ENCODE results near the gene NUDT4. TPM values are rescaled to one million over a fixed set of nuclear protein-coding genes. Genes with fewer than 3 reads are reported as not detected.

The NUDT4 gene
- total RNA-seq, 1 donor from 2014 or later: 52.2 TPM

DNA sequence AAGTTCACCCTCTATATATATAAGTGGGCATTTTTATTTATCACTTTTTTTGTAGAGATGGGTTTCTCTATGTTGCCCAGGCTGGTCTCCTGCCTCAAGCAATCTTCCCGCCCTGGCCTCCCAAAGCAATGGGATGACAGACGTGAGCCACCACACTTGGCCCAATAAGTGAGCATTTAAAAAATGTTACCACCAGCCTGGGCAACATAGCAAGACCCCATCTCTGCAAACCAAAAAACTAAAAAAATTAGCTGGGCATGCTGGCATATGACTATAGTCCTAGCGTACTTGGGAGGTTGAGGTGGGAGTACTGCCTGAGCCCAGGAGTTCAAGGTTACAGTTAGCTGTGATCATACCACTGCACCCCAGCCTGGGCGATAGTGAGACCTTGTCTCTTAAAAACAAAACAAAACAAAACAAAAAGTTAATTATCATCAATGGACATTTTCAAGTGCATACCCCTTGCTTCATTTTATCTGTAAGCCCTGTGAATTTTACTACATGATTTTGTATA, 40.3 kb downstream of the NUDT4 start:
- Histone ChIP-seq H3K4me3 (no peak overlapping the region), H3K27ac (no peak overlapping the region), H3K4me1 (peaks cover 31% of the 10 kb centered on the region), H3K36me3 (no peaks in the 10 kb centered on the region), H3K9me3 (no peaks in the 10 kb centered on the region), H3K27me3 (no peaks in the 10 kb centered on the region)
- DNase-seq (no peak), ATAC-seq (no peak)
- TF ChIP-seq, protein P1, sequence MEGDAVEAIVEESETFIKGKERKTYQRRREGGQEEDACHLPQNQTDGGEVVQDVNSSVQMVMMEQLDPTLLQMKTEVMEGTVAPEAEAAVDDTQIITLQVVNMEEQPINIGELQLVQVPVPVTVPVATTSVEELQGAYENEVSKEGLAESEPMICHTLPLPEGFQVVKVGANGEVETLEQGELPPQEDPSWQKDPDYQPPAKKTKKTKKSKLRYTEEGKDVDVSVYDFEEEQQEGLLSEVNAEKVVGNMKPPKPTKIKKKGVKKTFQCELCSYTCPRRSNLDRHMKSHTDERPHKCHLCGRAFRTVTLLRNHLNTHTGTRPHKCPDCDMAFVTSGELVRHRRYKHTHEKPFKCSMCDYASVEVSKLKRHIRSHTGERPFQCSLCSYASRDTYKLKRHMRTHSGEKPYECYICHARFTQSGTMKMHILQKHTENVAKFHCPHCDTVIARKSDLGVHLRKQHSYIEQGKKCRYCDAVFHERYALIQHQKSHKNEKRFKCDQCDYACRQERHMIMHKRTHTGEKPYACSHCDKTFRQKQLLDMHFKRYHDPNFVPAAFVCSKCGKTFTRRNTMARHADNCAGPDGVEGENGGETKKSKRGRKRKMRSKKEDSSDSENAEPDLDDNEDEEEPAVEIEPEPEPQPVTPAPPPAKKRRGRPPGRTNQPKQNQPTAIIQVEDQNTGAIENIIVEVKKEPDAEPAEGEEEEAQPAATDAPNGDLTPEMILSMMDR (IDR thresholded peaks at IDR 0.05): no peak
- intact Hi-C loops (cut with DNase I): no loop called here

DNA sequence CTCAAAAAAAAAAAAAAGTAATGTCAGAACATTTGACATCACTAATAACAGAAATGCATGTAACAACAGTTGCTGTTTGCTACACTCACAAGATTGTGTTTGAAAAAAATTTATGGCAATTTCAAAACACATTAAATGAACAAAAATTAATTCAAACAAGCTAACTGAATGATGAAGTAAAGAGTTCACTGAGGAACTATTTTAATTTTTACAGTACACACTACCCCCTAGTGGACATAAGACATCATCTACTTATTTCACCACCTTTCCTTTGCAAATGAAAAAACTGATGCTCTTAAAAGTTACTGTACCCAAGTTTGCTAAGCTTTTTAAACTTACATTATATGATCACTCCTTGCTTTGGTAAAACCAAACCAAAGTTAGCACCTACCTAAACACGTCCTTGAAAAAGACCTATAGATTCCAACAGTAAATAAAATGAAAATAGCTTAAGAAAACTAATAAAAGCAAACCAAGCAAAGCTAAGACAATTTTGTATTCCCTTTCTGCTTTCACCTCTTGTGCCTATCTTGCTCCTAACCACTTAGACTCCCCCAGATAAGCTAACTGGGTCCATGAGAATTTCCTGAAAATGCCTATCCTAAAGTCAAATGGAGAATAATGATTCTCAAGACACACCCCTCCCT, 41.8 kb downstream of the NUDT4 start:
- TF ChIP-seq, protein P1 (IDR thresholded peaks at IDR 0.05): peak; percentile 68
- Histone ChIP-seq H3K4me3 (no peak overlapping the region), H3K36me3 (no peaks in the 10 kb centered on the region), H3K4me1 (peaks cover 38% of the 10 kb centered on the region), H3K27ac (no peak overlapping the region), H3K27me3 (no peaks in the 10 kb centered on the region), H3K9me3 (no peaks in the 10 kb centered on the region)
- intact Hi-C loops (cut with DNase I): no loop called here
- DNase-seq (no peak), ATAC-seq (peak; percentile 74)

DNA sequence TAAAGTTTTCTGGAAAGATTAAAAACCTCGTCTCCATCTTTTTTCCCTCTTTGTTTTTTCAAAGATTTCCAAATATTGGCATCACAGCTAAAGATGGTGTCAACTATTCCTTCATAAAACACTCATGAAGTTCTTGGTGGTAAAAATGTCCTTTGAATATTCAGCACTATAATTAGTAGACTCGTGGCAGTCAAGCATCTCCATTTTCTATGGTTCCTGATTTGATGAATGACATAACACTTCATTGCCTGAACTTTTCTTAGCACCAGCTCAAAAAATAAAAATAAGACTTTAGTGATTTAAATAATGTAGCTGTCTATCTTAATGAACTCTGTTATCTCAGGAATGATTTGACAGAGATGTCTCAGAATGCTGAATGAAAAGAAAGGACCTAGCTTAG, 44.3 kb downstream of the NUDT4 start:
- Histone ChIP-seq H3K4me1 (peaks cover 46% of the 10 kb centered on the region), H3K27ac (no peak overlapping the region), H3K4me3 (no peak overlapping the region), H3K36me3 (no peaks in the 10 kb centered on the region), H3K9me3 (no peaks in the 10 kb centered on the region), H3K27me3 (no peaks in the 10 kb centered on the region)
- intact Hi-C loops (cut with DNase I): no loop called here
- TF ChIP-seq, protein P1 (IDR thresholded peaks at IDR 0.05): no peak
- no peak for ATAC-seq
- DNase-seq: no peak

DNA sequence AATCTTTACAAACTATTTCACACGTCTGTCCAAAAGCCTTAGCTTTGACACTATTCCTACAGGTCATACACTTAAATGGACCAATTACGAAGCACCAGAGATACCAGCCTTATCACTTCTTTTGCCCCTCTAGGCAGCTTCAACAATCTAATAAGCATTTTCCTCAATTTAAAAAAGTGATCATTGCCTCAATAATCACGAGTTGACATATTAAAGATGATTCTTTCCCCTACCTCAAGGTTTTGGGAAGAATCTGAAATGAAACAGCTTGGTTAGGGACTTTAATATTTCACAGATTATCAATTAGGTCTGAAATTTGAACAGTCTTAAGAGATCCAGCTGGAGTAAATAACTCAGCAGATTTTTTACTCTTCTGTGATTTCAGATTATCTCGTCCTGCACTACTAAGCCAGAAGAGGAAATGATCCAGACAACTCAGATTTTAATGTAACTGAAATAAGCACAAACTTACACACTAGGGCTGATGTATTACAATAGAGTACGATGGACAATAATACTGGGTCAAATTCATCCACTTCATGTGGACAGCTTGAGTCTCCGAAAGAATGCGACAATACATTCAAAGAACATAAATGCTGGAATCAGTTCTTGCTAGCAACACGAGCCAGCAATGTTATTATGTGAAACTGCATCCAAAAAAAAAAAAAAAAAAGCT, 48.1 kb downstream of the NUDT4 start:
- Histone ChIP-seq H3K9me3 (no peaks in the 10 kb centered on the region), H3K36me3 (no peaks in the 10 kb centered on the region), H3K4me3 (no peak overlapping the region), H3K27ac (peak overlapping the region; percentile 3), H3K27me3 (no peaks in the 10 kb centered on the region), H3K4me1 (peaks cover 71% of the 10 kb centered on the region)
- no peak for DNase-seq
- intact Hi-C loops (cut with DNase I): no loop called here
- ATAC-seq: no peak
- TF ChIP-seq, protein P1 (IDR thresholded peaks at IDR 0.05): no peak

DNA sequence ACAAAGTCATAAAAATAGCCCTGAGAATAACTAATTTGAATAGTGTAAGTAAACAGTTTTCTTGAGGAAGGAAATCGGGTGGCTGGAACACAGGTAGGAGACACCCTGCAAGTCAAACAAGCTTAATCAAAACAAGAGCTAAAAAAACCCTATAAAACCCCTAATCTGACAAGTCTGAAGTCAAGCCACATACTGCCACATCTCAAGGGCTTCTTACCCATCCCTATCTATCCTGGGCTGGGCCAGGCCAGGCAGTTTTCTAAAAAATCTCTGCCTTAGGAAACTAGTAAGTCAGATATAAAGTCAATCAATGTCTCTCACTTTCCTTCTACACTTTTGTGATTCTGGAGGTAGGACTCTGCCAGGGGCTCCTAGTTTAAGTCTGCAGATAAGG, 48.7 kb downstream of the NUDT4 start:
- intact Hi-C loops (cut with DNase I): no loop called here
- DNase-seq (no peak), ATAC-seq (no peak)
- Histone ChIP-seq H3K27me3 (no peaks in the 10 kb centered on the region), H3K9me3 (no peaks in the 10 kb centered on the region), H3K4me3 (no peak overlapping the region), H3K36me3 (no peaks in the 10 kb centered on the region), H3K27ac (peak overlapping the region; percentile 3), H3K4me1 (peaks cover 68% of the 10 kb centered on the region)
- TF ChIP-seq, protein P1 (IDR thresholded peaks at IDR 0.05): no peak

Measured in upper lobe of right lung (tissue), 1 donor.